GM21381 (cell line): ENCODE results near the gene LAMB4.

Experiments
- ATAC-seq: cut with Tn5 transposase; IDR thresholded peaks from one replicate; pipeline ENCODE4 v1.9.1; 2021; ENCODE audit warnings: mild to moderate bottlenecking, moderate library complexity; ENCODE audit not compliant: unreplicated experiment

The LAMB4 gene

DNA sequence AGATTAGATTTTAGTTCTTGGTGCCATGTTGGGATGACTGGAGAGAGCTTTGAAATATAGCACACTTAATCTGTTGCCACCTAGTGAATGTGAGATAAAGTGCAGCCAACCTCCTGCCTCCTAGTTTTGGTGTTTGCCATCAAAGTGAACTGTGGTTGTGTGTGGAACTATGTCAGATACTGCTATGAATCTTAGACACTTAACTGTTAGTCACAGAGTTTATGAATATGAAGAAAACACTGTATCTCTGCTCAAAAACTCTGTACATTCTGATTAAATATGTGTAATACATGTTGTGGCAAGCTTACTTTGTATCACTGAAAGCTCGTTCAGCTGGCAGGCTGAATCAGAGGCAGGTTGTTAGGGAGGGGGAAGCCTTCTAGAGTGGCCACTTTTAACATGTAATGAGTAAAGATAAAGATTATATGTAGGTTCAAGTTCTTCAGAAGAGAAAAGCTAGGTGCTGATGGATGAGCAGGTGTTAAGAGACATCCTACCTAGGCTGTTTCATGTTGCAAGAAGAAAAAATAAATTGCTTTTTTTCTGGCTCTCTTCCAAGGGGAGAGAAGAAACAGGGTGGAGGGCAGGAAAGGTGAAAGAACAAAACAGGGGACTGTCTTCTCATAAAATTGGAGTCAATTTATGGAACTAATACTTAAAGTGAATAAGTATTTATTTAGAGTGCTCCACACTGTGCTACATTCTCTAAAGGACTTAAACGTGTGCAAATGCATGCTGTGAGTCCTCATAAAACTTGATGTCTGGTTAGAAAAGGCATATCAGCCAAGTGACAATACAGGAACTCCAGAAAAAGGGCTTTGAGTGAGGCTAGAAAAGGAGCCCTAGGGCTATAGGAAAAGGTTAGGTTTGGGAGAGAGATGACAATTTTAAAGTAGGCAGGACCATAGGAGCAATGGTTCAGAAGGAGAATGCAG is 113.1 kb downstream of the LAMB4 start:
- no peak for ATAC-seq

DNA sequence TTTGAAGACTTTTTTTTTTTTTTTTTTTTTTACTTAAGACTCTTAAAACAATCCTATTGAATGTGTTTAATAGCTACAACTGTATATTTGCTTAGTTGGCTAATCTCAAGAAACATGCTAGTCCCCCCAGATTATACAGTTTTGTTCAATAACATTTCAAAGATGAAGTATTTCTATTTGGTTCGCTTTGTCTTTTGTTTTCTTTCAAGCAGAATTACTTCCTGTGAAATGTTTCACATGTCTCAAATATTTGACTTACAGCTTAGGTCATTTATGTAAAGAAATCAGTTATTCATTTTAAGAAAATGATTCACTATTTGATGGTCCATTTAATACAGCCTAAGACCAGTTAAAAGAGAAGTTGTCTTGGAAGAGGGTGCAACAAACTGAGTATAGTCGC is 114.4 kb downstream of the LAMB4 start:
- no peak for ATAC-seq

DNA sequence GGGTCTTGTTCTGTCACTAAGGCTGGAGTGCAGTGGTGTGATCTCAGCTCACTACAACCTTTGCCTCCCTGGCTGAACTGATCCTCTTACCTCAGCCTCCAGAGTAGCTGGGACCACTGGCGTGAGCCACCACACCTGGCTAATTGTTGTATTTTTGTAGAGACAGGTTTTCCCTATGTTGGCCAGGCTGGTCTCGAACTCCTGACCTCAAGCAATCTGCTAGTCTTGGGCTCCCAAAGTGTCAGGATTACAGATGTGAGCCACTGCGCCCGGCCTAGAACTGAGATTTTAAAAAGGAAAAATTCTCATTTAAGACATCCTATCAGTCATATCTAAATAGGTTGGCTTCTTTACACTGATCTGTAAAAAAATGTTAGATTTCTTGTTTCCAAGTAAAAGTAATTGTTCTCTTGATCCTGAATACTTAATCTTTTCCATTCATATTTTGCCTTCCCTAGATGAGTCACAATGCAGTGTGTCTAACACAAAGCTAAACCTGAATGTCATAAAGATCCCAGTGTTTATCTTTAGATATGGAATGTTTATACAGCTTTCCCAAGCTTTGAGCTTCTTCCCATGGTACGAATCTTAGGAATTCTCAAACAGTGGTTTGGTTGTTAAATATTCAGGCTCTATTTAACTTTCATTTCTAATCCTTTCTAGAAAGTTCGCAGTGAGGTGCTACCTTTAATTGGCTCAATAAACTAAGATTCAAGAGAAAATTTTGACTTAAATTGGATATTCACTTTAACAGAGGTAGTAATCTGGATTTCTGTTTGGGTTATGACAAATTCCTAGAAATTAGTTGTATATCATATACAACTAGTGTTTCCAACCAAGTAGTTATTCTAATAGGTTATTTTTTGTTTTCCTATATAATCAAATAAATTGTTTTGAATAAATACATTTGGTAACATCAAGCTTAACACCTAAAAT is 115.1 kb downstream of the LAMB4 start:
- no peak for ATAC-seq

DNA sequence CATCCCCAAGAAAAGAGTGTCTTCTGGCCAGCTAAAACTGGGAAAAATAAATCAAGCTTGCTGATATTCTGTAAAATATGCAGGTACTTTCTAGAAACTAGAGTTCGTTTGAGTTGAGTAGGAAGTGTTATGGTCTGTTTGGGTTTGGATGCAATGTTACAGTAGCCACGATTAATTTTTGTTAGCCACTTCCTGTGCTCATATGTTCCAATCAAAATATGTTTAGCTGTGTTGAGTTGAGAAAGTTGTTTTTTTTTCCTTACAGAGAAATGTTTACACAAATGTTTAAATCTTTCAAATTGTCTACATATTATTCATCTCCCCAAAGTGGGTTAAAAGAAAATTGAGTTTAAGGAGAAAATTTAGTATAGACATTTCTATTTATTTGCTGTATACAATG is 115.9 kb downstream of the LAMB4 start:
- ATAC-seq, result no peak

DNA sequence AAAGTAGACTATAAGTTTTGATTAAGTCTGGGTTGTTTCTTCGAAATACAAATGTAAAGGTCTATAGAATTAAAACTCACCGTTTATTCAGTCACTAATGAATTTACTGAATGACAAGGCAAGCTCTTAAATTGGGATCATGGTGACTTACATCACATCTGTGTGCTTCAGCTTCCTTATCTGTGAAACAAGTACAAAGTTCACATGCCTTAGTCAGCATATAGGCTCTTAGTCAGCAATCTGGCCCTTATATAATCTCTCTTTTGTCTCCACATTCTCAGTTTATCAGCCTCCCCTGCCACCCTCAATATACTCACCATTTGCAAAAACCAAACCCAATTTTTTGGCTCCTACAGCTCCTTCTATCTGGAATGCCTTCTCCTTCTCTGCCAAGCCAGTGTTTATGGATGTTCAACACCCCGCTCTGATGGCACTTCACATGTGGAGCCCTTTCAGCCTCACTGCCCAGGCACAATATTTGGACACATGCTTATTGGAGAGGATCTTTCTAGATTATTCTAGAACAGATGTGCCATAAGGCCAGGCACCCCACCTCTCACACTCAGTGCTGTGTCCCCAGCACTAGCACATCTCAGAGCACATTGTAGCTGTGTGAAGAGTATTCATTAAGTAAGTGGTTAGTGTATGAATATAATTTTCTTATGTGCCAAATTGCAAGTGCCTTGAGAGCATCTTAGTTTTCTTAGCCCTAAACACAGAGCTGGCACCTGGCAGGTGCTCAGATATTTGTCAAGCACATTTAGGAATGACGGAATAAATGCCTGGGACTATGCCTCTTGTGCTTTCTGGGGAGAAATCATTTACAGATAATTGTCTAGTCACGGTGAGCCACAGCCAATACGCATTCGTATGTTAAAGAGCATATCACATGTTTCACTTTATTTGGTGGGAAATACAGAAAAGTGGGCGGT is 117.4 kb downstream of the LAMB4 start:
- no peak for ATAC-seq

DNA sequence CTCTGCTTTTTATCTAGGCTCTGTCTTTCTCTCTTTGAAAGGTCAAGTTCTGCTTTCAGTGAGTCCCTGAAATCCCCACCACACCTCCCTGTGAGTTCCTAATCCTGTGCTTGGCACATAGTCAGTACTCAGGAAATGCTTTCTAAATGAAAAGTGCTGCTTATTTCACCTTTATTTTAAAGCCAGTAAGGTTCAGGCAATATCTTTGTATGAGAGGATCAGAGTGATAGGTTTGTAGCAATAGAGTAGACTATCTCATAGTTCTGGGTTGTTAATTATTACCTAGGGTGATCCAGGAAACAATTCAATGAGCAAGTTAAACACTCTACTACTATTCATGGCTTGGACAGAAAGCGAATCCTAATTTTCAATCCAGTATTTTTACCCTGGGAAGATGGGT is 119.8 kb downstream of the LAMB4 start:
- no peak for ATAC-seq

DNA sequence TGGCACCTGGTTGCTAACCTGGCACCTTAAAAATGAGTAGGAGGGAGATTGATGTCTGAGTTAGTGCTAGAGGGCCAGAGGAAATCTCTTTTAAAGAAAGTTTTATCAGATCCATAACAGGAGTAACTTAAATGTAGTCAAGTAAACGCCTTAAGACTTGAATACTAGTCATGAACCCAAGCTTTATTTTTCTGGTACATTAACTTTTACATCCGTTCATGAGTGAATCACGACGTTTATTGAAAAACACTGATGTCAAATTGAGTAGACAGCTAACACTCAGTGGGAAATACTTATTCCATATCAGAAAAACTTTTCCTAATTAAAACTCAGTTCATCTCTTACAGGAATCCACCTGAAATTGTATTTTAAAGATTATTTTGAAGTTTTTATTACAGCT is 120.3 kb downstream of the LAMB4 start:
- no peak for ATAC-seq

DNA sequence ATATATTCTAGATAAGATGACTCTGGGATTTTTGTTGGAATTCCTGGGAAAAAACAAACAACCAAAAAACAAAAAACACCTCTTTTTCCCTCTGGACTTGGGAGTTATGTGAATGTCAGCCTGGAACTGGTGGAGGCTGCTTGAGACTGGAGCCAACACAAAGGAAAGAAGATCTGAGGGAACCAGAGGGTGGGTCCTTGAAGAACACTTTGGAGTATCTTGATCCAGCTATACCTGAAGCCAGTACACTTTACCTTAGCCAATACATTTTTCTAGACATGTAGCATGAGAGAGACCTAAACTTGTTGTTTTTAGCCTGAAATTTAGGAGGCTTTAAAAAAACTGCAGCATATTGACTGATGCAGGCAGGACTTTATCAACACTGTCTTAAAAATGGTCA is 121.3 kb downstream of the LAMB4 start:
- no peak for ATAC-seq

DNA sequence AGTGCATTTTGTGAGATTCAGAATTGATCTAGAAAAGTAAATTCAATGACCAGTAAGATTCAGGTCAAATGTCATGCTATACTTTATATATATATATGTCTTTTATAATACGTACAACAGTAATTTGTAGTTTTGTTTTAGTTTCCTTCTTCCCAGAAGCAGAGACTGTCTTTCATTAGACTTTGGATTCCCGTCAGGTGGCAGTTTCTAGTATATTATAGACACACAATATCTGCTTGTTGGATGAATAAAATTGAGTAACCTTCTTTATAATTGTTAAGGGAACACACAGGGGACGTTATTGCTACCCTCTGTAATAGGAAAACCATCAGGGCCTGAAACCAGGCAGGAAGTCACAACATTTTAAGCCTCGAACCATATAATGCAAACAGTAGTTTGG is 121.9 kb downstream of the LAMB4 start:
- ATAC-seq, result no peak

DNA sequence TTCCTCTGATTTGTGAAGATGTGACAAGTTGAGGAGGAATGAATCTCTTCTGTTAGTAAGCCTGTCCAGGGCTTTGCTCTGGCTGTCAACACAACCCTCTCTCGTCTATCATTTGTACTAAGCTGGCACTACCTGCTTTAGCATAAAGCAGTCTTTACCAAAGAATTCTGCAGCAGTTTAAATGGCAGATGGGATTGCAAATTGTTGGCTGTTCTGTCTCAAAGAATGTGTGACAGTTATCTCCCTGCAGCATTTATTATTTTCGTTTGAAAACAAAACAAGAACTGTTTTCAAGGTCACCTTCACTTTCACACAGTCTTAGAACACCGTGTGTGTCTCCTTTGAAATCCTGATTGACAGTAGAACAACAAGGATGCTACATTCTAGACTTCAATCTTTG is 122.4 kb downstream of the LAMB4 start:
- ATAC-seq, result no peak

DNA sequence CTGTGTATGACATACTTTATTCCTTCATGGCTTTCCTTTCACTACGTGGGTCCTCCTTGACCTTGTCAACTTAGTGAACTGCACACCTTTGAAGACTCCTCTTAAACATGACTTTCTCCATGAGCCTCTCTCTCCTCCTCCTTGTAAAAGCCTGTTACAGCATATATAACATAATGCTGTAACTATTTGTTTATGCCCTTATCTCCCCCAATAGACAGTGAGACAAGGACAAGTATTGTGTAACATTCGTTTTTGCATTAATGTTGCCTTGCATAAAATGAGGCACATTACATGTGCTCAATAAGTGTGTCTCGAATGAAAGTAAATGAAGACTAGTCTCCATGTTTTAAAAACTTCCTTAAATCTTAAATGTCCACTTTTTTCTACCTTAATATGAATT is 122.9 kb downstream of the LAMB4 start:
- no peak for ATAC-seq

DNA sequence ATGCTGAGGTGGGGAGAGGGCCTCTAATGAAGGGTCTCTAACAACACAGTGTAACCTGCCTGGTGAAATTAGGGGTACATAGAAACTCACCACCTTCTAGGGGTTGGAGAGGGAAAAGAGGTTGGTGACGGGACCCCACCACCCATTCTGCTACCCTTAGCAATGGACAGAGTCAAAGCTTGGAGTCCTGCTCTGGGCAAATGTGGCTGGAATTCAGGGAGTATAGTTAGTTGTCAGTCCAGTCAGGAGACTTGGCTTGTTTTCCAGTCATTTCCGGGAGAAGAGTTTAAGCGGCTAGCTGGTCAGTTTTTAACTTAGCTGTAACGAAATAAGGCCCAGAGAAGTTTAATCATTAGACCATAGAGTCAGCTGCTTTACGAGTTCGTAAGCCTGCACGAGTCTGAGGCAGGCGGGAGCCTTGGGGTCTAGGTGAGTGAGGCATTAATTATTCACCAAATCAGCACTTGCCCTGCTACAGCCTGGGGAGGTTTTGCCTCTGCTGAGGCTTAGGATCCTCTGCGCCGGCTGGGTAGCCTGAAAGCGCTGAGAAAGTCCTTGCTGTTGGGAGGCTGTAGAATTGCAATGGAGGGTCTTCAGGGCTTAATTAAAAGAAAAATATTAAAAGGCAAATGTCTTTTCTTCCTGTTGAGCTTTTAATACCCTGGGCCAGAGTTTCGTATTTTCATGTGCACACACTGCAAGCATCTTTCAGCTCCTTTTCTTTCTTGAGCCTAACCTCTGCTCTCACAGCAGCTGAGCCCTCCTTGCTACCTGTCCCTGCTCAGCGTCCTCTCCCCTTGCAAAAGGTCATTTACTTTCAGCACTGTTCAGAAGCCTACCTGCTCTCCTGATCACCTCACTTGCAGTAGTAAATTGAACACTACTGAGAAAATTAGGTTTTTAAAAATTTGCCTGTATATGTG is 125.7 kb downstream of the LAMB4 start:
- peak; percentile 75 for ATAC-seq

DNA sequence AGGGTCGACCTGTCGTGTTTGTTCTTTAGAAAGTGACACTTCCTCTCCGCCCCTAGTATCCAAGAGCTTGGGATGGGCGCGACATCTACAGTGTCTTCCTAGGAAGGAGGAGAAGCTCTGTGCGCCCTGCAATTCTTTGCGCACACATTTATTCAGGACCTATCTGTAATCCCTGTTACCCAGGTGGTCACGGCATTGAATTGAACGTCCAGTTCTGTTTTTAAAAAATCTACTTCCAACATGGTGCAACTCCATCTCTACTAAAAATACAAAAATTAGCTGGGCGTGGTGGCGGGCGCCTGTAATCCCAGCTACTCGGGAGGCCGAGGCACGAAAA is 126.6 kb downstream of the LAMB4 start:
- no peak for ATAC-seq

DNA sequence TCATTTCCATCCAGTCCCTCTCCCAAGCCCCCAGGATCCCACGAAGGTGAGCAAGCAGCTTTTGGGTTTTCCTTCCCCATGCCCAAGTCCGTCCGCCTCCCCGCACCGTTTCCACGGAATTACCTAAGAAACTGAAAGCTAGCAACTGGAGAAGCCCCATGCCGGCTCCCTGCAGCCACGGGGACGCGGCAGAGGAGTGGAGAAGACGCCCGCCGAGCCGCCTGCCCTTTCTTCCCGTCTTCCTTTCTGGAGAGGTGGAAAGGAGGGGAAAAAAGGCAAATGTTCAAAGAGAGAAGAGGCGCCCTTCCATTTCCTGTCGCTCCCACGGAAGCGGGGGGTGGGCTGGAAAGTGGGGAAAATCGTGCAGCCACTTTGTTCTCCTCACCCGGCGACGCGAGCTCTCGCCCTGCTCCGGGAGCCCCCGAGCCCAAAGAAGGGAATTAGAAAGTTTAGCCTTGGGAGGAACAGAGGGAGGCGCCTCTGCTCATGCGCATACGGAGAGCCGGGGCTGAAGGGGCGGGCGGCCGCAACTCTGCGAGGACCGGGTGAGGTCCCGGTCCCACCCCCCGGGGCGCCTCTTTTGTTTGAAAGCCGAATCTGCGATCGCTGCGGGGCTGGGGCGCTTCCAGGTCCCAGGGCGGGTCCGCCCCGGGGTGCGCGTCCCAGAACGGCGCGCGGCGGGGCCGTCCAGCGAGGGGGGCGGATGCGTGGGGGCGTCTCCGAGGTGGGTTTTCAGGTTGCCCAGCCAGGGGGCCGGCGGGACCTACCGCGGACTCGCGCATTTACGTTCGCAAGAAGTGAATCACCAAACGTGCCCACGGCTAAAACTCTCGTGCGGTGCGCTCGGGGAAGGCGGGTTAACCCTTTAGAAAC is 127.2 kb downstream of the LAMB4 start, which contains the start of gene LAMB1:
TSS of gene LAMB1 (minus strand) at position 436 of the 873 bp plus-strand sequence. CDS start at position 160, 276 bp downstream.
- ATAC-seq, result no peak

DNA sequence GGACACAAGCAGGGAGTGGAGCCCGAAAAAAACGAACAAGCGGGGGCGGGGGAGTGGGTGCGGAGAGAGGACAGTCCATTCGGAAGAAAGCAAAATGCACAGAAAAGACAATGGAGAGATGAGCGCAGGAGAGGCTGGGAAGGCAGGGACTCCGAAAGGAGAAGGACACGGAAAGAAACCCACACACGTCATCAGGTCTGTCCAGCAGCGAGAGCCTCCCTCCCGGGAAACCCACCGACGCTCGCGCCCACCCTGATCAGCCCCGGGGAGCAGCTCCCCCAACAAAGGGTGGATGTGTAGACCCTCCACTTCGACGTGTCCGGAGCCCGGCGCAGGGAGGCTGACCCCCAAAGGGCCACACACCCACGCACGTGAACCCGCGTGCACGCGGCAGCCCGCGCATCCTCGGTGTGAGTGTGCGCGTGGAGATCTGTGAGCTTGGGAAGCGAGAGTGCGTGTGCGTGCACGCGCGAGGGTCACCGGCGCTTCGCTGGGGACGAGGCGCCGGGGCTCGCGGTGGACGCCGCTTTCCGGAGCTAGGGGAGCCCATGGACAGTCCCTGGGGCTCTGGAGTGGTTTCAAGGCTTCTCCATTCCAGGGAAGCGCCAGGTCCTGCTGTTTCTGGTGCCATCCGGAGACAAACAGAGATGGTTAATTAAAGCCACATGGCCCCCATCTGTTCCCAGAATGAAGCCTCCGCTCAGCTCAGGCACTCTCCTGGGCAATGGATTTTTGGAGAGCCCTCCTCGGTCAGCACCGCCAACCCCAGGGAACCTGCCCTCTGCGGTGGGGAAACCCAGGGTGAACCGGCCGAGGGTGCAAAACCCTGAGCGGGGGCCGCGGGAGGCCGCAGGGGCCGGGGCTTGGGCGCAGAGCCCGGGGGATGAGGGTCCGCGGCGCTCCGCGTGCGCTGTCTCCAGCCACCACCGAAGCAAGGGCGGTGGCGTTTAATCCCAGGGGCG is 128.1 kb downstream of the LAMB4 start:
- ATAC-seq, result no peak

DNA sequence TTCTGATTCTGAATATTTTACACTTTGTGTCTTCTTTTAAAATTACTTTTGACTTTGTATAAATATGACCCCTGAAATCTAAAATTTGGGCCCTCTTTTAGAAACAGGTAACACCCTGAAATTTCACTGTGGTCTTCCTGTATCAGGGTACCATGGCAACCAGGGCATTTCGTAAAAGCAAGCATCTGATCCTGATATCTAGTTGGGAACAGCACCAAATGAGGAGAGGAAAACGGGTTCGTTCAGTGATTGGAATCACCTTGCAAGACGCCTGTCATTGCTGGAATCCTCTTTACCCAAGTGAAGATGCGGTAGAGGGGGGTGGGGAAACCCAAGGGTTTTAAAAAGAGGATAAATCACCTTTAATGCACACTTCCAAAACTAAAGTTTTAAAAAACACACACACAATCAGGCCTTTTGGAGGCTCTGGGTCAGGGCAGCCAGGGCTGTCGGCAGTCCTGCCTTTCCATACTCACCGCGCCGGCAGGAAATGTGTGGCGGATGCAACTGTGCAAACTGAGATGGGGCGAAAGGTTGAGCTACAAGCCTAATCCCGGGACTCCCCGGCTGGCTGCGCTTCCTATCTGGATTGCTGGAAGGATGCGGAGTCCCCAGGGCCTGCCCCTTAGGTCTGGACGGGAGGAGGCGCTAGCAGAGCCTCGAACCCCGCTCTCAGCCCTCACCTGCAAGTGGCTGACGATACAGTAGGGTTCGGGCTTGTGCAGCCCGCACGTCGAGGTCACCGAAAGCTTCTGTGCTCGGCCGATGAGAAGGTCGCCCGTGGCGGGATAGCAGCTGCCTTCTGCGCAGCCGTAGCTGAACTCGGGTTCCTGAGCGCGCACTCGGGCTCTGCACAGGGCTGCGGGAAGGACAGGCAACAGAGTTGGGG is 129.0 kb downstream of the LAMB4 start:
- ATAC-seq, result no peak
